ENCODE results near the gene DERL2. TPM values are rescaled to one million over a fixed set of nuclear protein-coding genes. Genes with fewer than 3 reads are reported as not detected.
A peak's percentile ranks its signal among the peaks of the same experiment; 100 is the strongest.

The DERL2 gene
- total RNA-seq (2022): 52.4 and 56.7 TPM in 2 replicates
- Bru-seq, nascent RNA: percentile 86 among the genes with signal in this experiment
- percentile 80 among the genes with signal in this experiment for BruChase-seq, experiment 1, labeled RNA remaining after a 6-hour chase
- percentile 84 among the genes with signal in this experiment for BruChase-seq, experiment 2, labeled RNA remaining after a 2-hour chase
- long read RNA-seq, full-length matches to known transcripts: 94 of 134 reads
- long read RNA-seq, partial matches to known transcripts: 1 of 134 reads
- long read RNA-seq, other reads (novel, unspliced or antisense): 39 of 134 reads

DNA sequence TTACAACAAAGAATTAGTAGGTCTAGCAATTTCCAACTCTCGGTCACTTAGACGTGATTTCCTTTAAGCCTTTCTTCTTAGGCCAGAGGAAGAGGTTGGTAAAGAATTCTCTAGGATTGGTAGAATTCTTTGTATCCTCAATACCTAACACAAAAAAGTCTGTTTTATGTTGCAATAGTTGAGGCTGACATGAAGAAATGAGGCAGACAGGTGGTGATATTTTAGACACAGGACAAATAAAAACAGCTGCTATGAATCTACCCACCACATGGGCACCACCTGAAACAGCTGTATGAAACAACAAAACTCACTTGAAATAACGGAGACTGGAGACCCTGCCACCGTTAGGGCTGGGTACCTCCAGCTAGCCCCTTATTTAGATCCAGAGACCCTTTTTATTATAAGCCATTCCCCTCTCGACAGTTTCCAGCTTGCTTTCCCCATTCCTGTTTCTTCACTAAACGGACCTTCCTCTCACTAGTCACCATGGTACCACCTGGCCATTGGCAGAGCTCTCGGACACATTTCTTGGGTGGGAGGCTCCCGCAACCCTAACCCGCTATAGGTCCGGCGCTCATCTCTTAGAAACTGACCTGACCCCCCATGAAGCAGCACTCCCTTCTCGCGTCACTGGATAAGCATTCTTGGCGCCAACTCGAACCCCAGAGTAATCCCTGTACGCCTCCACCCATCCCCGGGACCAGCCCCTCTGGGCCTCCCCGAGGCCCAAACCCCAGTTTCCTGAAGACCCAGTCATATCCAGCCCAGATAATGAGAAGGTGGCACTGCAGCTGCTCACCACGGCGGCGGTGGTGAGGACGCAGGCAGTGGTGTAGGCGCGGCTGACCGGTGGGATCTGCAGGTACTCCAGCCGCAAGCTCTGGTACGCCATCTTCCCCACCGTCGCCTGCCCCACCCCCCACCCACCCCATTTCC, at the start of gene DERL2:
Gene DERL2, minus strand, starts transcription at position 909 of the 936 bp plus-strand sequence. Its CDS starts 17 bp downstream, at position 892.
- Mint-ChIP-seq H3K36me3 (ENCODE audit: insufficient read depth, unreplicated experiment) (peaks cover 75% of the 10 kb centered on the region), H3K27ac (ENCODE audit: unreplicated experiment) (peak within 1 kb of the TSS; percentile 92), H3K4me1 (ENCODE audit: low read depth, unreplicated experiment) (peaks cover 7% of the 10 kb centered on the region), H3K4me3 (ENCODE audit: low read depth, unreplicated experiment) (peak within 1 kb of the TSS; percentile 88), H3K9me3 (ENCODE audit: low read depth, unreplicated experiment) (peaks cover 8% of the 10 kb centered on the region), H3K27me3 (ENCODE audit: unreplicated experiment) (no peaks in the 10 kb centered on the region)
- no peak for DNase-seq
- TF ChIP-seq CTCF (IDR thresholded peaks at IDR 0.05; ENCODE audit: unreplicated experiment): no peak
- intact Hi-C loops (cut with micrococcal nuclease; ENCODE audit: unreplicated experiment): no loop called here
- TSS peak; percentile 35 for BruUV-seq (replicated peaks)
- CTCF ChIA-PET: interaction anchor here (0.6 to 0.9 kb wide), 3 partner anchors 46 to 1106 kb away, joined by 4 to 6 read pairs (median 4); partner anchors contain the start of gene C1QBP

GRCh38 chr17:5535436-5535835, 49.5 kb upstream of the DERL2 start:
- Mint-ChIP-seq H3K4me3 (ENCODE audit: low read depth, unreplicated experiment) (no peak overlapping the region), H3K27me3 (ENCODE audit: unreplicated experiment) (peaks cover 92% of the 10 kb centered on the region), H3K9me3 (ENCODE audit: low read depth, unreplicated experiment) (no peaks in the 10 kb centered on the region), H3K27ac (ENCODE audit: unreplicated experiment) (no peak overlapping the region), H3K4me1 (ENCODE audit: low read depth, unreplicated experiment) (no peaks in the 10 kb centered on the region), H3K36me3 (ENCODE audit: insufficient read depth, unreplicated experiment) (peaks cover 4% of the 10 kb centered on the region)
- no TSS peak for BruUV-seq (replicated peaks)
- no peak for TF ChIP-seq CTCF (IDR thresholded peaks at IDR 0.05; ENCODE audit: unreplicated experiment)
- CTCF ChIA-PET: no interaction called here
- DNase-seq: no peak
- intact Hi-C loops (cut with micrococcal nuclease; ENCODE audit: unreplicated experiment): no loop called here

DNA sequence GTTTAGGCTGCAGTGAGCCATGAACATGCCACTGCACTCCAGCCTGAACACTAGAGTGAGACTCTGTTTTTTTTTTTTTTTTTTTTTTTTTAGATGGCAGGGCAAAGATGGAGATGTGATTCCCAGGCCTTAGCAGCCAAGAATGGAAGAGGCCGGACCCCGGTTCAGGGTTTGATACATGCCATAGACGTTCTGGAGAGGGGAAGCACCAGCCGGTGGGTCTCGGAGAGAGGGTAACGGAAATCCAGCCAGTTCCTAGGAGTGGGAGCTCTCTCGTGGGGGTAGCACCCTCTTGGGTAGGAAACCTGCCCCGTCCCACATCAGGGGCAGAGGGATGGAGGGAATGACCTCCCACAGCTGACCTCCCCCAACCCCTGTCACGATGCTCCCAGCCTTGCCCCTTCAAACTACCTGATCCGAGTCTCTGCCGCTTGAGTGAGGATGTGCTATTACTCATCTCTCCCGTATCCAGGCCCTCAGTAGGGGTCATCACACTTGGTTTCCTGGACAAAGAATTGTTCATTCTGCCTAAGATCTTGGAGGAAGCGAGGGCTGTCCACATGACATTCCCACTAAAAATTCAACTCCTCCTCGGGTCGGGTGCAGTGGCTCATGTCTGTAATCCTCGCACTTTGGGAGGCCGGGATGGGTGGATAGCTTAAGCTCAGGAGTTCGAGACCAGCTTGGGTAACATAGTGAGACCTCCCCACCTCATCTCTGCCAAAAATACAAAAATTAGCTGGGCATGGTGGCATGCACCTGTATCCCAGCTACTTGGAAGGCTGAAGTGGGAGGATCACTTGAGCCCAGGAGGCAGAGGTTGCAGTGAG, 47.7 kb upstream of the DERL2 start:
- Mint-ChIP-seq H3K9me3 (ENCODE audit: low read depth, unreplicated experiment) (no peaks in the 10 kb centered on the region), H3K27me3 (ENCODE audit: unreplicated experiment) (peaks cover 88% of the 10 kb centered on the region), H3K4me3 (ENCODE audit: low read depth, unreplicated experiment) (no peak overlapping the region), H3K4me1 (ENCODE audit: low read depth, unreplicated experiment) (no peaks in the 10 kb centered on the region), H3K36me3 (ENCODE audit: insufficient read depth, unreplicated experiment) (peaks cover 4% of the 10 kb centered on the region), H3K27ac (ENCODE audit: unreplicated experiment) (no peak overlapping the region)
- CTCF ChIA-PET: interaction anchor here (0.6 kb wide), 1 partner anchor 173 kb away, joined by 5 read pairs; no protein-coding TSS in a partner anchor
- intact Hi-C loops (cut with micrococcal nuclease; ENCODE audit: unreplicated experiment): no loop called here
- no TSS peak for BruUV-seq (replicated peaks)
- no peak for TF ChIP-seq CTCF (IDR thresholded peaks at IDR 0.05; ENCODE audit: unreplicated experiment)
- DNase-seq: no peak

GRCh38 chr17:5532581-5532980, 46.6 kb upstream of the DERL2 start:
- DNase-seq: no peak
- H3K27me3 Mint-ChIP-seq (ENCODE audit: unreplicated experiment): peaks cover 89% of the 10 kb centered on the region
- CTCF ChIA-PET: no interaction called here
- TF ChIP-seq CTCF (IDR thresholded peaks at IDR 0.05; ENCODE audit: unreplicated experiment): no peak
- no peaks in the 10 kb centered on the region for H3K9me3 Mint-ChIP-seq (ENCODE audit: low read depth, unreplicated experiment)
- no peak overlapping the region for H3K27ac Mint-ChIP-seq (ENCODE audit: unreplicated experiment)
- intact Hi-C loops (cut with micrococcal nuclease; ENCODE audit: unreplicated experiment): no loop called here
- H3K4me1 Mint-ChIP-seq (ENCODE audit: low read depth, unreplicated experiment): no peaks in the 10 kb centered on the region
- BruUV-seq (replicated peaks): no TSS peak
- H3K36me3 Mint-ChIP-seq (ENCODE audit: insufficient read depth, unreplicated experiment): peaks cover 4% of the 10 kb centered on the region
- no peak overlapping the region for H3K4me3 Mint-ChIP-seq (ENCODE audit: low read depth, unreplicated experiment)
